B cell (primary cell): ENCODE data around the gene ACOT11.

ENCODE experiments used
- CTCF ChIP-seq: fragments of 200-600 bp; IDR thresholded peaks from one replicate; pipeline ENCODE4 v1.8.0; 2022; ENCODE audit warnings: antibody characterized with exemption, mild to moderate bottlenecking
- EZH2 ChIP-seq: IDR thresholded peaks from 2 replicates; pipeline ENCODE4 v1.6.1; 2012; ENCODE audit warnings: borderline replicate concordance, low read depth, mild to moderate bottlenecking, moderate library complexity, low read length; ENCODE audit not compliant: insufficient read depth, poor library complexity, severe bottlenecking

GRCh38 chr1:54623216-54624007 lies 75.4 kb downstream of the ACOT11 start, which contains the start of gene FAM151A:
- TF ChIP-seq CTCF (no peak), EZH2 (no peak)
